Activated CD4-positive, alpha-beta memory T cell treated with anti-CD3 and anti-CD28 coated beads for 36 hours (primary cell): ENCODE results near the gene CIC. TPM values are rescaled to one million over a fixed set of nuclear protein-coding genes. Genes with fewer than 3 reads are reported as not detected.

Source experiments
- CTCF ChIA-PET: fragments of 350-600 bp; sonication (Branson Sonifier 250); formaldehyde crosslinking; loops from one replicate; lab custom pipeline; 2021; ENCODE audit warnings: antibody characterized with exemption, inconsistent platforms; lab: Charles Lee
- POLR2A ChIA-PET: fragments of 350-600 bp; sonication (Branson Sonifier 250); formaldehyde crosslinking; loops from one replicate; lab custom pipeline; 2021; ENCODE audit warnings: antibody characterized with exemption; lab: Charles Lee
- DNase-seq: peaks from one replicate; pipeline ENCODE4 v3.0.0-alpha.2; 2020
- H3K27ac Mint-ChIP-seq: one replicate; pipeline ENCODE4 v1.8.0; 2021; ENCODE audit warnings: mixed read lengths
- H3K27me3 Mint-ChIP-seq: one replicate; pipeline ENCODE4 v1.8.0; 2021; ENCODE audit warnings: mixed read lengths
- H3K36me3 Mint-ChIP-seq: one replicate; pipeline ENCODE4 v1.8.0; 2021; ENCODE audit warnings: mixed read lengths
- H3K4me1 Mint-ChIP-seq: one replicate; pipeline ENCODE4 v1.8.0; 2021; ENCODE audit warnings: low read depth, mixed read lengths
- H3K4me3 Mint-ChIP-seq: one replicate; pipeline ENCODE4 v1.8.0; 2021; ENCODE audit warnings: mild to moderate bottlenecking, mixed read lengths
- H3K9me3 Mint-ChIP-seq: one replicate; pipeline ENCODE4 v1.8.0; 2021; ENCODE audit warnings: mixed read lengths
- intact Hi-C: fragments of 100-400 bp; cut with micrococcal nuclease; formaldehyde crosslinking; loops from one replicate; pipeline ENCODE4 v1.15.1; 2023
- total RNA-seq, 2 experiments: library from RNA; stranded (reverse); gene quantifications; one replicate each; pipeline ENCODE4 v1.2.3, GENCODE V29; 2021

CIC gene
- total RNA-seq, 2 experiments from 2014 or later = 56.9 to 64.2 TPM

- Mint-ChIP-seq H3K9me3 (no peaks in the 10 kb centered on the region), H3K4me3 (no peak overlapping the region), H3K36me3 (peaks cover 7% of the 10 kb centered on the region), H3K4me1 (peaks cover 57% of the 10 kb centered on the region), H3K27me3 (no peaks in the 10 kb centered on the region), H3K27ac (peak overlapping the region; percentile 91)
- CTCF ChIA-PET = interaction anchor here (0.6 to 7.0 kb wide), 28 partner anchors 8 to 171 kb away, joined by 3 to 107 read pairs (median 5); partner anchors contain the start of genes ERF, GSK3A, PAFAH1B3 and POU2F2
- POLR2A ChIA-PET = interaction anchor here (0.6 to 2.3 kb wide), 7 partner anchors 10 to 61 kb away, joined by 3 to 15 read pairs (median 5); partner anchors contain the start of gene GSK3A
- intact Hi-C loops = loop anchor here (1.0 kb wide), 1 partner anchor 147 kb away; no protein-coding TSS in a partner anchor
- peak; percentile 92 for DNase-seq
Measured at GRCh38 chr19:42279902-42280814, 11.1 kb downstream of the CIC start.

GRCh38 chr19:42280815-42281145 lies 11.7 kb downstream of the CIC start:
- H3K4me1 Mint-ChIP-seq = peaks cover 59% of the 10 kb centered on the region
- ChIA-PET CTCF (interaction anchor here (2.5 to 7.0 kb wide), 3 partner anchors 10 to 37 kb away, joined by 22 to 107 read pairs (median 48); partner anchors contain the start of gene GSK3A), POLR2A (interaction anchor here (1.3 to 2.0 kb wide), 3 partner anchors 10 to 38 kb away, joined by 5 to 10 read pairs (median 6); partner anchors contain the start of gene GSK3A)
- H3K4me3 Mint-ChIP-seq = no peak overlapping the region
- peak overlapping the region; percentile 80 for H3K27ac Mint-ChIP-seq
- H3K27me3 Mint-ChIP-seq = no peaks in the 10 kb centered on the region
- intact Hi-C loops = no loop called here
- no peaks in the 10 kb centered on the region for H3K9me3 Mint-ChIP-seq
- peaks cover 6% of the 10 kb centered on the region for H3K36me3 Mint-ChIP-seq
- no peak for DNase-seq

GRCh38 chr19:42281146-42281826 lies 12.2 kb downstream of the CIC start:
- POLR2A ChIA-PET = interaction anchor here (0.7 to 1.3 kb wide), 3 partner anchors 11 to 39 kb away, joined by 4 to 6 read pairs (median 4); partner anchors contain the start of genes GSK3A and PAFAH1B3
- Mint-ChIP-seq H3K27me3 (no peaks in the 10 kb centered on the region), H3K4me3 (no peak overlapping the region), H3K9me3 (no peaks in the 10 kb centered on the region), H3K27ac (peak overlapping the region; percentile 80), H3K36me3 (peaks cover 4% of the 10 kb centered on the region), H3K4me1 (peaks cover 59% of the 10 kb centered on the region)
- intact Hi-C loops = no loop called here
- peak; percentile 53 for DNase-seq
- CTCF ChIA-PET = interaction anchor here (0.9 to 7.0 kb wide), 4 partner anchors 11 to 38 kb away, joined by 3 to 107 read pairs (median 28); partner anchors contain the start of gene GSK3A

- peaks cover 2% of the 10 kb centered on the region for H3K36me3 Mint-ChIP-seq
- no peaks in the 10 kb centered on the region for H3K27me3 Mint-ChIP-seq
- ChIA-PET POLR2A (interaction anchor here (0.7 to 1.3 kb wide), 5 partner anchors 11 to 39 kb away, joined by 3 to 6 read pairs (median 4); partner anchors contain the start of genes GSK3A and PAFAH1B3), CTCF (interaction anchor here (0.9 to 2.1 kb wide), 4 partner anchors 12 to 38 kb away, joined by 3 to 7 read pairs (median 4); no protein-coding TSS in a partner anchor)
- no peaks in the 10 kb centered on the region for H3K9me3 Mint-ChIP-seq
- no peak overlapping the region for H3K4me3 Mint-ChIP-seq
- intact Hi-C loops = loop anchor here (2.0 kb wide), 1 partner anchor 65 kb away; the partner anchor contains the start of gene DEDD2
- H3K4me1 Mint-ChIP-seq = peaks cover 52% of the 10 kb centered on the region
- H3K27ac Mint-ChIP-seq = no peak overlapping the region
- DNase-seq = peak; percentile 18
Measured at GRCh38 chr19:42281827-42282762, 13.0 kb downstream of the CIC start.

- Mint-ChIP-seq H3K9me3 (no peaks in the 10 kb centered on the region), H3K27me3 (no peaks in the 10 kb centered on the region), H3K36me3 (peaks cover 6% of the 10 kb centered on the region), H3K27ac (no peak overlapping the region), H3K4me1 (peaks cover 48% of the 10 kb centered on the region), H3K4me3 (no peak overlapping the region)
- no peak for DNase-seq
- CTCF ChIA-PET = interaction anchor here (1.1 to 2.1 kb wide), 3 partner anchors 12 to 39 kb away, joined by 3 to 7 read pairs (median 5); no protein-coding TSS in a partner anchor
- POLR2A ChIA-PET = interaction anchor here (1.0 to 1.1 kb wide), 2 partner anchors 12 to 38 kb away, joined by 3 to 4 read pairs; no protein-coding TSS in a partner anchor
- intact Hi-C loops = loop anchor here (1.0 to 2.0 kb wide), 7 partner anchors 15 to 66 kb away; partner anchors contain the start of genes DEDD2, ERF, MEGF8 and PAFAH1B3
Measured at GRCh38 chr19:42282819-42283187, 13.8 kb downstream of the CIC start.

GRCh38 chr19:42283188-42284065 lies 14.4 kb downstream of the CIC start:
- intact Hi-C loops = loop anchor here (1.0 to 2.0 kb wide), 8 partner anchors 15 to 85 kb away; partner anchors contain the start of genes DEDD2, ERF, MEGF8 and PAFAH1B3
- Mint-ChIP-seq H3K9me3 (no peaks in the 10 kb centered on the region), H3K4me3 (no peak overlapping the region), H3K27ac (no peak overlapping the region), H3K27me3 (no peaks in the 10 kb centered on the region), H3K36me3 (peaks cover 6% of the 10 kb centered on the region), H3K4me1 (peaks cover 44% of the 10 kb centered on the region)
- DNase-seq = peak; percentile 97
- POLR2A ChIA-PET = interaction anchor here (1.1 to 1.9 kb wide), 3 partner anchors 13 to 43 kb away, joined by 3 to 7 read pairs (median 4); partner anchors contain the start of gene GSK3A
- CTCF ChIA-PET = interaction anchor here (1.1 to 2.1 kb wide), 3 partner anchors 13 to 40 kb away, joined by 3 to 7 read pairs (median 5); no protein-coding TSS in a partner anchor

GRCh38 chr19:42284066-42284501 lies 15.0 kb downstream of the CIC start:
- intact Hi-C loops = loop anchor here (2.0 kb wide), 1 partner anchor 85 kb away; no protein-coding TSS in a partner anchor
- ChIA-PET POLR2A (interaction anchor here (1.3 to 1.9 kb wide), 3 partner anchors 42 to 151 kb away, joined by 3 to 7 read pairs (median 4); partner anchors contain the start of genes GSK3A and POU2F2), CTCF (interaction anchor here (0.6 to 2.8 kb wide), 2 partner anchors 12 to 46 kb away, joined by 3 to 12 read pairs; no protein-coding TSS in a partner anchor)
- no peaks in the 10 kb centered on the region for H3K9me3 Mint-ChIP-seq
- peaks cover 6% of the 10 kb centered on the region for H3K36me3 Mint-ChIP-seq
- peak; percentile 85 for DNase-seq
- peaks cover 38% of the 10 kb centered on the region for H3K4me1 Mint-ChIP-seq
- H3K27me3 Mint-ChIP-seq = no peaks in the 10 kb centered on the region
- no peak overlapping the region for H3K27ac Mint-ChIP-seq
- H3K4me3 Mint-ChIP-seq = no peak overlapping the region

GRCh38 chr19:42284591-42285341 lies 15.7 kb downstream of the CIC start:
- peak overlapping the region; percentile 76 for H3K4me3 Mint-ChIP-seq
- H3K9me3 Mint-ChIP-seq = no peaks in the 10 kb centered on the region
- ChIA-PET CTCF (interaction anchor here (0.6 to 2.8 kb wide), 3 partner anchors 11 to 45 kb away, joined by 3 to 12 read pairs (median 5); partner anchors contain the start of gene GSK3A), POLR2A (interaction anchor here (1.3 to 1.9 kb wide), 3 partner anchors 42 to 152 kb away, joined by 3 to 7 read pairs (median 4); partner anchors contain the start of genes GSK3A and POU2F2)
- peak overlapping the region; percentile 72 for H3K27ac Mint-ChIP-seq
- peak; percentile 46 for DNase-seq
- intact Hi-C loops = loop anchor here (2.0 kb wide), 1 partner anchor 86 kb away; no protein-coding TSS in a partner anchor
- no peaks in the 10 kb centered on the region for H3K27me3 Mint-ChIP-seq
- peaks cover 6% of the 10 kb centered on the region for H3K36me3 Mint-ChIP-seq
- H3K4me1 Mint-ChIP-seq = peaks cover 31% of the 10 kb centered on the region

GRCh38 chr19:42285541-42285941 lies 16.5 kb downstream of the CIC start:
- CTCF ChIA-PET = interaction anchor here (0.8 to 2.8 kb wide), 2 partner anchors 10 to 43 kb away, joined by 5 to 12 read pairs; partner anchors contain the start of gene GSK3A
- Mint-ChIP-seq H3K27ac (peak overlapping the region; percentile 19), H3K9me3 (no peaks in the 10 kb centered on the region), H3K4me1 (peaks cover 31% of the 10 kb centered on the region), H3K36me3 (peaks cover 9% of the 10 kb centered on the region), H3K4me3 (peak overlapping the region; percentile 76), H3K27me3 (no peaks in the 10 kb centered on the region)
- intact Hi-C loops = loop anchor here (2.0 kb wide), 1 partner anchor 87 kb away; no protein-coding TSS in a partner anchor
- POLR2A ChIA-PET = interaction anchor here (1.5 to 1.9 kb wide), 2 partner anchors 43 to 153 kb away, joined by 4 to 7 read pairs; partner anchors contain the start of genes GSK3A and POU2F2
- no peak for DNase-seq
